Fibroblast of lung (primary cell): ENCODE measurements around the gene PALB2. TPM values are rescaled to one million over a fixed set of nuclear protein-coding genes. Genes with fewer than 3 reads are reported as not detected.

ENCODE experiments used
- DNase-seq, 2 donors: peaks; one replicate each; pipeline versions ENCODE4 v3.0.0 to v3.0.0-alpha.2; 2010; ENCODE audit warnings: low read depth in 2 of 2
- H2AFZ ChIP-seq: 2 replicates; pipeline ENCODE4 v1.5.1; 2012; ENCODE audit warnings: low read length, control low read depth, inconsistent platforms
- H3K27ac ChIP-seq: 2 replicates; pipeline ENCODE4 v1.5.1; 2011; ENCODE audit warnings: low read length, control low read depth; ENCODE audit not compliant: insufficient read depth
- H3K27me3 ChIP-seq: 2 replicates; pipeline ENCODE4 v1.5.1; 2011; ENCODE audit warnings: mild to moderate bottlenecking, low read length; ENCODE audit not compliant: control insufficient read depth, insufficient read depth
- H3K36me3 ChIP-seq: 2 replicates; pipeline ENCODE4 v1.5.1; 2011; ENCODE audit warnings: low read length; ENCODE audit not compliant: control insufficient read depth, insufficient read depth
- H3K4me1 ChIP-seq: 2 replicates; pipeline ENCODE4 v1.5.1; 2011; ENCODE audit warnings: low read length; ENCODE audit not compliant: control insufficient read depth, insufficient read depth; ENCODE audit errors: extremely low read depth
- H3K4me2 ChIP-seq: 2 replicates; pipeline ENCODE4 v1.5.1; 2011; ENCODE audit warnings: low read length, control low read depth; ENCODE audit not compliant: insufficient read depth; ENCODE audit errors: extremely low read depth
- H3K4me3 ChIP-seq, 4 experiments: fragments of 200-600 bp in 1 of 4; sonication (generic) in 1 of 4; replicated peaks in 1 of 4; 2 replicates each; pipeline ENCODE4 v1.5.1; 2011 to 2016; ENCODE audit warnings: low read length in 4 of 4, low read depth in 3 of 4, mild to moderate bottlenecking in 3 of 4, control low read depth in 2 of 4, inconsistent platforms in 1 of 4, mixed read lengths in 1 of 4; ENCODE audit not compliant: insufficient read depth in 1 of 4; ENCODE audit errors: control extremely low read depth in 1 of 4
- H3K79me2 ChIP-seq: 2 replicates; pipeline ENCODE4 v1.5.1; 2012; ENCODE audit warnings: mild to moderate bottlenecking, low read length, inconsistent platforms; ENCODE audit not compliant: control insufficient read depth, insufficient read depth
- H3K9ac ChIP-seq: 2 replicates; pipeline ENCODE4 v1.5.1; 2011; ENCODE audit warnings: mild to moderate bottlenecking, low read length, control low read depth; ENCODE audit not compliant: insufficient read depth
- H3K9me3 ChIP-seq: 2 replicates; pipeline ENCODE4 v1.5.1; 2012; ENCODE audit warnings: low read depth, low read length; ENCODE audit not compliant: control insufficient read depth, insufficient read depth
- H4K20me1 ChIP-seq: 2 replicates; pipeline ENCODE4 v1.5.1; 2011; ENCODE audit warnings: low read length; ENCODE audit not compliant: control insufficient read depth, insufficient read depth; ENCODE audit errors: extremely low read depth
- CTCF ChIP-seq, 2 donors: IDR thresholded peaks in 1 of 2; conservative IDR thresholded peaks in 1 of 2; 1 replicate in 1 of 2; 2 replicates in 1 of 2; pipeline ENCODE4 v1.5.1; 2011 to 2012; ENCODE audit warnings: low read length in 2 of 2, control low read depth in 1 of 2, inconsistent platforms in 1 of 2, low read depth in 1 of 2, mild to moderate bottlenecking in 1 of 2
- EZH2 ChIP-seq: IDR thresholded peaks from 2 replicates; pipeline ENCODE4 v1.5.1; 2012; ENCODE audit warnings: low read length, control low read depth, mild to moderate bottlenecking; ENCODE audit errors: missing control alignments
- polyA plus RNA-seq, 2 donors: library from polyadenylated mRNA; depleted of rRNA in 1 of 2; stranded (reverse) in 1 of 2; unstranded in 1 of 2; fragments of >200 nt; gene quantifications; 2 replicates each; pipeline ENCODE4 v1.2.1, GENCODE V29; 2011 to 2012; ENCODE audit warnings: missing spikeins in 1 of 2
- total RNA-seq: library from RNA; depleted of rRNA; stranded (reverse); fragments of >200 nt; gene quantifications from 2 replicates; pipeline ENCODE4 v1.2.1, GENCODE V29; 2014

The PALB2 gene
- total and polyA plus RNA-seq, 2 donors (not counting 1 experiment from before 2014, with no cell fraction given) = 7.7 to 8.1 TPM

DNA sequence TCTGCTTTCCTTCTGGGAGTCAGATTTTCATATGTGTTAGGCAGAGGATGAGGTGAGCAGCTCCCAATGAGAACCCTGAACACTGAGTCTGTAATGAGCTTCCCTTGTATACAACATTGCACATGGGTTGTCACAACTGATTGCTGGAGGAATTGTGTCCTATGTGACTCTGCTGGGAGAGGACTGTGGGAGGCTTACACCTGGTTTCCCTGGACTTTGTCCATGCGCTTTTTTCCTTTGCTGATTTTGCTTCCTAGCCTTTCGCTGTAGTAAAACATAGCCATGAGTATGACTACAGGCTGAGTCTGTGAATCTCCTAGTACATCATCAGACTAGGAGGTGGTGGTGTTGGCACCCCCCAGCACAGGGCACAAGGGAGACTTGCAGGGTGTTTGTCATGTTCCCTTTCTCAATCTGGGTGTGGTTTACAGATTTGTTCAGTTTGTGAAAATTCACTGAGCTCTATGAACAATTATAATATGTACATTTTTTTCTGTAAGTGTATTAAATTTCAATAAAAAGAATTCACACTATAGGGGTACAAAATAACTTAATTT lies 35.9 kb upstream of the PALB2 start:
- no peak for DNase-seq
- Histone ChIP-seq H3K36me3 (peaks cover 5% of the 10 kb centered on the region), H3K27ac (no peak overlapping the region), H3K4me1 (peaks cover 22% of the 10 kb centered on the region), H3K4me3 (no peak overlapping the region), H3K9me3 (no peaks in the 10 kb centered on the region), H3K9ac (no peak overlapping the region), H3K79me2 (peaks cover 33% of the 10 kb centered on the region), H3K27me3 (no peaks in the 10 kb centered on the region), H2AFZ (no peak overlapping the region), H4K20me1 (no peaks in the 10 kb centered on the region), H3K4me2 (no peak overlapping the region)
- TF ChIP-seq CTCF (conservative IDR thresholded peaks at IDR 0.05 in 1 of 2, IDR thresholded peaks at IDR 0.05 in 1 of 2; ENCODE audit: low read depth in 1 of 2, low read length in 2 of 2) = no peak
- TF ChIP-seq EZH2 = no peak

DNA sequence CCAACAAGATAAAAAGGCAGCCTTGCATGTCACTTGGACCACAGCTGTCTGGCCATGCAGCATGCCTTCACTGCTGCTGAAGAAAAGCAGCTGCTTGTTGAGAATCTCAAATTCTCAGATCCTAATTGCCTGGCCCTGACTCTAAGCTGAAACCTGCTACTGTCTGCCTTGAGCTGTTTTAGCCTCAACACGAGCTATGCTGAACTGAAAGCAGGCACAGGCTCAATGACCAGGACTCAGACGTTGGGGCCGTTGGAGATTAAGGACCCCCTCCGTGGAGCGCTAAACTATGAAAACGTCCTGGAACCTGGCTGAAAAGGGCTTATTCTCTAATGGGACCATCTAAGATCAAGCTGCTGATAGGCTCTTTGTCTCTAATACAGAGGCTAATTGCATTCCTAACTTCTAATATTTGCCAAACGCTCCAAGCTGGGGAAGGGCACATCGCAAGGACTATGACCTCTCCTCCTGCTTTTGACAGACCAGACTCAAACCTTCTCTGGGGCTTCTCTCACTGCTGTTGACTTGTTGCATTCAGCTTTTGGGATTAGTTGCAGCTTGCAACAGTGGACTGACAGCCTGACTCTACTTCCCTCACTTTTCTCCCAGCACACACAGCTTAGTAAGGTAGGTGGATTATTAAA lies 33.0 kb upstream of the PALB2 start:
- Histone ChIP-seq H3K4me2 (no peak overlapping the region), H3K9ac (no peak overlapping the region), H3K4me3 (no peak overlapping the region), H4K20me1 (no peaks in the 10 kb centered on the region), H3K36me3 (peaks cover 2% of the 10 kb centered on the region), H3K9me3 (no peaks in the 10 kb centered on the region), H3K27ac (no peak overlapping the region), H3K79me2 (peaks cover 4% of the 10 kb centered on the region), H3K27me3 (no peaks in the 10 kb centered on the region), H3K4me1 (peaks cover 18% of the 10 kb centered on the region), H2AFZ (no peak overlapping the region)
- peak in 1 of 2 donors; percentile 38 for DNase-seq
- TF ChIP-seq EZH2 (no peak), CTCF (conservative IDR thresholded peaks at IDR 0.05 in 1 of 2, IDR thresholded peaks at IDR 0.05 in 1 of 2; ENCODE audit: low read depth in 1 of 2, low read length in 2 of 2) (no peak)

DNA sequence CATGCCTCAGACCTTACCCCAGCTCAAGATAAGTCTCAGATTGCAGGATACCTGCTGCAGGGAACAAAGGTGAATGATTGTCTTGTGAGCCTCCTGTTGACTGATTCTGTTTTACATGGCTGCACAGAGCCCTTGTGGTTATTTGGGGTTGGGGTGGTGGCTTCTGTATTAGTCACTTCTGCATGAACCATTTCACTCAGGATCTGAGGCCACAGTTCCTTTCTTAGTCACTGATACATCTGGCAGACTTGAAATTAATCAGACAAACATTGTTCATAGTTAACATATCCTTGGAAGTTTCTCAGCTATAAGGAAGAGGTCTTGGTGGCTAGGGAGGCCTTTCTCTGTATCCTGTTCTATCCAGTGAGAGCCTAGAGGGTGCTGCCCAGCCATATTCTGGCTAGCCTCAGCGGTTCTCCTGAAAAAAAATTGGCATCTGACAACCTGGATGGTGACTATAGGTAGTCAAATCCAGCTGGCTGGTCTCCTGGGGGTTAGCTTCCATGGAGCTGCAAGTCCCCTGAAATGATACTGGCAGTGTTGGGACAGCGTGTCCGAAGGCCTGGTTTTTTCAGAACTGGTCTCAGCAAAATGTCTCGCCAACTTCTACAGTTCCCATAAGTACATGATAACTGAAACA lies 29.1 kb upstream of the PALB2 start:
- Histone ChIP-seq H3K9ac (no peak overlapping the region), H3K79me2 (no peaks in the 10 kb centered on the region), H4K20me1 (no peaks in the 10 kb centered on the region), H3K4me1 (peaks cover 17% of the 10 kb centered on the region), H3K27me3 (no peaks in the 10 kb centered on the region), H3K36me3 (peaks cover 7% of the 10 kb centered on the region), H3K27ac (peak overlapping the region; percentile 50), H2AFZ (no peak overlapping the region), H3K9me3 (no peaks in the 10 kb centered on the region), H3K4me2 (peak overlapping the region; percentile 65), H3K4me3 (no peak overlapping the region)
- DNase-seq = peak; percentile 91 to 93
- no peak for TF ChIP-seq CTCF (conservative IDR thresholded peaks at IDR 0.05 in 1 of 2, IDR thresholded peaks at IDR 0.05 in 1 of 2; ENCODE audit: low read depth in 1 of 2, low read length in 2 of 2)
- TF ChIP-seq EZH2 = no peak
